GM12892 (cell line): ENCODE results near the gene CNTNAP2.

ENCODE experiments used
- POLR2A ChIP-seq: IDR thresholded peaks from 2 replicates; pipeline ENCODE4 v1.6.1; 2011; ENCODE audit warnings: low read depth, low read length, control low read depth
- POLR2AphosphoS5 ChIP-seq: IDR thresholded peaks from 2 replicates; pipeline ENCODE4 v1.6.1; 2011; ENCODE audit warnings: low read depth, low read length, control low read depth
- TAF1 ChIP-seq: IDR thresholded peaks from 2 replicates; pipeline ENCODE4 v1.6.1; 2011; ENCODE audit warnings: low read depth, mild to moderate bottlenecking, control low read depth, low read length, borderline replicate concordance

DNA sequence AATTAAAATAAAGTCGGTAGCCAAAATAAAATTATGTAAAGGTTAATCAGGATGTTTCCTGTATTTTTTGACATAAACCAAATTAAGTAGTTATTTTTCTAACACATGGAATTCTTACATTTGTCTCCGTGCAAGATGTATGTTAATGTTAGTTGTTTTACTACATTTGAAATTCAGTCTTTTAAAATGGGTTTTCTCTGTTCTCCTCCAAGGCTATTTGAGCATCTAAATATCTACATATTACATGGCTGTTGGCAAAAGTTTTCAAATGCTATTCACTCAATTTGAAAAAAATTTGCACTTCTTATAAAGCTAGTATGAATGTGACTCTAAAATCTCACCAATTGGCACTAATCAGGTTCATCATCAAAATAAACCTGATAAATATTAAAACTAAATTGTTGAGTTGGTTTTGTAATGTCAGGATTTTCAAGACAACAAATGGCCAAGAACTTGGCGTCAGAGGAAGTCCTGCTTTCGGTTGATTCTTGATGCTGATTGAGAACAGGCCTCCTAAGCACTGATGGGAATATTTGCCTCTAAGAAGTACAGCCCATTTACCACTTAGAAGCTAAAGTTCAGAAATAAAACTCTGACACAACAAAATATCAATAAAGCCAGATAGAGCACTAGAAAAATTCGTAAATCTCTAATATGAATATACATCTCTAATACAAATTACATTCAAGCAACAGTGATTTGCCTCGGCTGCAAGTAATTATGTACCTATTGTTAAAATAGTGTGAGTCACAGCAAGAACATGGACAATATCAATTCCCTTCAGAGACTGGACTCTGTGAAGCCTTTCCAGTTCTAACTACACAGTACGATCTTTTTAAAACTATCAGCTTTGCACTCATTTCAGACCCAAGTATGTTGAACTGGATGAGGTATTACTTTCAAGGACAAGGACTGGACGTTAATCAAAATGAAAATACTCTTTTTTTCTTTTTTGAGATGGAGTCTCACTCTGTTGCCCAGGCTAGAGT lies 1740.8 kb downstream of the CNTNAP2 start:
- TF ChIP-seq POLR2AphosphoS5 (no peak), POLR2A (no peak), TAF1 (no peak)
